Upper lobe of right lung (tissue), 1 donor: ENCODE data around the gene CCR5AS.

Experiments
- ATAC-seq: fragments of 200-7000 bp; cut with Tn5 transposase; one replicate; pipeline ENCODE4 v1.9.1; 2020; ENCODE audit warnings: mild to moderate bottlenecking, moderate library complexity
- DNase-seq: peaks from one replicate; pipeline ENCODE4 v3.0.0-alpha.2; 2020
- H3K27ac ChIP-seq: fragments of 200-600 bp; one replicate; pipeline ENCODE4 v1.8.0; 2022
- H3K27me3 ChIP-seq: fragments of 200-600 bp; one replicate; pipeline ENCODE4 v1.8.0; 2022; ENCODE audit warnings: mild to moderate bottlenecking
- H3K36me3 ChIP-seq: fragments of 200-600 bp; one replicate; pipeline ENCODE4 v1.8.0; 2022
- H3K4me1 ChIP-seq: fragments of 200-600 bp; one replicate; pipeline ENCODE4 v1.8.0; 2022
- H3K4me3 ChIP-seq: fragments of 200-600 bp; one replicate; pipeline ENCODE4 v1.8.0; 2022; ENCODE audit warnings: mild to moderate bottlenecking
- H3K9me3 ChIP-seq: fragments of 200-600 bp; one replicate; pipeline ENCODE4 v1.8.0; 2022
- CTCF ChIP-seq: fragments of 200-600 bp; IDR thresholded peaks from one replicate; pipeline ENCODE4 v1.8.0; 2022; ENCODE audit warnings: antibody characterized with exemption
- intact Hi-C: fragments of 100-400 bp; cut with DNase I; formaldehyde crosslinking; loops from one replicate; pipeline ENCODE4 v1.11.0; 2022
- donor health status: DM: no; HTN: yes; CAD: no; lungs with severe emphysema.

The CCR5AS gene

GRCh38 chr3:46353647-46354410 is 53.0 kb downstream of the CCR5AS start, which contains the start of gene CCR2:
Gene CCR2 (plus strand): TSS chr3:46354111. CDS start chr3:46357528, 3,417 bp downstream.
- Histone ChIP-seq H3K4me3 (peak within 1 kb of the TSS; percentile 27), H3K27ac (peak within 1 kb of the TSS; percentile 33), H3K9me3 (no peaks in the 10 kb centered on the region), H3K27me3 (no peaks in the 10 kb centered on the region), H3K4me1 (no peaks in the 10 kb centered on the region), H3K36me3 (no peaks in the 10 kb centered on the region)
- no peak for DNase-seq
- intact Hi-C loops = no loop called here
- TF ChIP-seq CTCF = no peak
- ATAC-seq = no peak

GRCh38 chr3:46353090-46353489 is 53.8 kb downstream of the CCR5AS start:
- H3K36me3 ChIP-seq = no peaks in the 10 kb centered on the region
- no peak overlapping the region for H3K4me3 ChIP-seq
- H3K4me1 ChIP-seq = no peaks in the 10 kb centered on the region
- TF ChIP-seq CTCF = no peak
- intact Hi-C loops = no loop called here
- H3K27ac ChIP-seq = no peak overlapping the region
- ATAC-seq (no peak), DNase-seq (no peak)
- H3K9me3 ChIP-seq = no peaks in the 10 kb centered on the region
- no peaks in the 10 kb centered on the region for H3K27me3 ChIP-seq

GRCh38 chr3:46351646-46352045 is 55.2 kb downstream of the CCR5AS start:
- intact Hi-C loops = no loop called here

GRCh38 chr3:46350262-46350565 is 56.7 kb downstream of the CCR5AS start:
- H3K36me3 ChIP-seq = no peaks in the 10 kb centered on the region
- intact Hi-C loops = no loop called here
- DNase-seq (no peak), ATAC-seq (no peak)
- no peaks in the 10 kb centered on the region for H3K4me1 ChIP-seq
- H3K27me3 ChIP-seq = no peaks in the 10 kb centered on the region
- H3K27ac ChIP-seq = no peak overlapping the region
- no peak overlapping the region for H3K4me3 ChIP-seq
- no peaks in the 10 kb centered on the region for H3K9me3 ChIP-seq
- no peak for TF ChIP-seq CTCF

More at GRCh38 chr3:46351646-46352045, 55.2 kb downstream of the CCR5AS start:
- Histone ChIP-seq H3K36me3 (no peaks in the 10 kb centered on the region), H3K9me3 (no peaks in the 10 kb centered on the region), H3K27ac (no peak overlapping the region), H3K27me3 (no peaks in the 10 kb centered on the region), H3K4me3 (no peak overlapping the region), H3K4me1 (no peaks in the 10 kb centered on the region)
- no peak for DNase-seq
- ATAC-seq = no peak
- TF ChIP-seq CTCF = no peak

GRCh38 chr3:46349484-46350261 is 57.2 kb downstream of the CCR5AS start:
- Histone ChIP-seq H3K4me1 (no peaks in the 10 kb centered on the region), H3K27ac (no peak overlapping the region), H3K36me3 (no peaks in the 10 kb centered on the region), H3K4me3 (no peak overlapping the region), H3K9me3 (no peaks in the 10 kb centered on the region), H3K27me3 (no peaks in the 10 kb centered on the region)
- no peak for ATAC-seq
- intact Hi-C loops = no loop called here
- no peak for DNase-seq
- TF ChIP-seq CTCF = no peak
